DMS79 treated with DMSO at 0.1 percent for 48 hours (cell line): Measurements from ENCODE around the gene CHRDL1.
"Not testable (repeated sequence)": the region's sequence is repeated elsewhere in the genome, so short reads cannot be mapped to it uniquely, and the experiment has no call there.

Experiments used
- DNase-seq: peaks from one replicate; lab custom pipeline; 2025; lab: John Stamatoyannopoulos, UW

The CHRDL1 gene

GRCh38 chrX:110795645-110796406, at the start of gene CHRDL1:
TSS of gene CHRDL1 (minus strand) at chrX:110795817. CDS start at chrX:110792181, 3,636 bp downstream.
- DNase-seq: peak; percentile 9

- DNase-seq: no peak
Measured at GRCh38 chrX:110836982-110837381, 41.4 kb upstream of the CHRDL1 start.

GRCh38 chrX:110836451-110836850, 40.8 kb upstream of the CHRDL1 start:
- no peak for DNase-seq

- DNase-seq: no peak
Measured at GRCh38 chrX:110836001-110836400, 40.4 kb upstream of the CHRDL1 start.

- DNase-seq: no peak
Measured at GRCh38 chrX:110825972-110826371, 30.4 kb upstream of the CHRDL1 start.

GRCh38 chrX:110816543-110816942, 20.9 kb upstream of the CHRDL1 start:
- DNase-seq: not testable (repeated sequence)

GRCh38 chrX:110806145-110806544, 10.5 kb upstream of the CHRDL1 start:
- no peak for DNase-seq

GRCh38 chrX:110805303-110805702, 9.7 kb upstream of the CHRDL1 start:
- no peak for DNase-seq

- no peak for DNase-seq
Measured at GRCh38 chrX:110804446-110804845, 8.8 kb upstream of the CHRDL1 start.

GRCh38 chrX:110803506-110803905, 7.9 kb upstream of the CHRDL1 start:
- DNase-seq: no peak

GRCh38 chrX:110796407-110796697, 735 bp upstream of the CHRDL1 start:
- no peak for DNase-seq

- DNase-seq: no peak
Measured at GRCh38 chrX:110794601-110795000, 1.0 kb downstream of the CHRDL1 start.

GRCh38 chrX:110791071-110791470, 4.5 kb downstream of the CHRDL1 start:
- peak; percentile 2 for DNase-seq

GRCh38 chrX:110786486-110786885, 9.1 kb downstream of the CHRDL1 start:
- DNase-seq: no peak

GRCh38 chrX:110759785-110760184, 35.8 kb downstream of the CHRDL1 start:
- DNase-seq: no peak

GRCh38 chrX:110758781-110759422, 36.7 kb downstream of the CHRDL1 start:
- DNase-seq: no peak

- no peak for DNase-seq
Measured at GRCh38 chrX:110755611-110756010, 40.0 kb downstream of the CHRDL1 start.

- no peak for DNase-seq
Measured at GRCh38 chrX:110755061-110755460, 40.6 kb downstream of the CHRDL1 start.

- DNase-seq: no peak
Measured at GRCh38 chrX:110750526-110751189, 45.0 kb downstream of the CHRDL1 start.

- DNase-seq: no peak
Measured at GRCh38 chrX:110748256-110748806, 47.3 kb downstream of the CHRDL1 start.

GRCh38 chrX:110746014-110746413, 49.6 kb downstream of the CHRDL1 start:
- no peak for DNase-seq

- DNase-seq: peak; percentile 6
Measured at GRCh38 chrX:110745288-110745687, 50.3 kb downstream of the CHRDL1 start.
